Measurements from ENCODE around the gene MAVS. TPM values are rescaled to one million over a fixed set of nuclear protein-coding genes. Genes with fewer than 3 reads are reported as not detected.

MAVS gene
- total RNA-seq, 4 donors from 2014 or later = 14.9 to 31.3 (median 17.2) TPM

- intact Hi-C loops (cut with DNase I) = no loop called here
- TF ChIP-seq POLR2A (IDR thresholded peaks at IDR 0.05) (no peak), CTCF (IDR thresholded peaks at IDR 0.05) (no peak)
- no peaks in the 10 kb centered on the region for H3K36me3 ChIP-seq
- no peak for DNase-seq
- H3K27ac ChIP-seq = no peak overlapping the region
- H3K9me3 ChIP-seq = no peaks in the 10 kb centered on the region
- H3K27me3 ChIP-seq = no peaks in the 10 kb centered on the region
- H3K4me3 ChIP-seq = no peak overlapping the region
- WGBS, 2 donors = 72 to 89% methylated on average over 2 to 3 of the region's 3 CpGs
- H3K4me1 ChIP-seq = peaks cover 7 to 17% (median 7%) of the 10 kb centered on the region in 3 donors
Measured at GRCh38 chr20:3885715-3886114, 39.1 kb downstream of the MAVS start.

- Histone ChIP-seq H3K9me3 (no peaks in the 10 kb centered on the region), H3K36me3 (no peaks in the 10 kb centered on the region), H3K27ac (peak overlapping the region; percentile 93 to 100 (median 98)), H3K4me3 (peak overlapping the region; percentile 67 to 99 (median 99)), H3K4me1 (peaks cover 14 to 41% (median 30%) of the 10 kb centered on the region in 3 donors), H3K27me3 (no peaks in the 10 kb centered on the region)
- intact Hi-C loops (cut with DNase I) = no loop called here
- TF ChIP-seq CTCF (IDR thresholded peaks at IDR 0.05) (no peak), POLR2A (IDR thresholded peaks at IDR 0.05) (no peak)
- no peak for DNase-seq
- 11 to 26% methylated on average over 9 to 14 of the region's 15 CpGs for WGBS, 2 donors
Measured at GRCh38 chr20:3887876-3888620, 41.4 kb downstream of the MAVS start.

- H3K27me3 ChIP-seq = no peaks in the 10 kb centered on the region
- H3K9me3 ChIP-seq = no peaks in the 10 kb centered on the region
- no peaks in the 10 kb centered on the region for H3K36me3 ChIP-seq
- TF ChIP-seq CTCF (IDR thresholded peaks at IDR 0.05) (peak in 5 of 6 experiments; percentile 14 to 52 (median 33)), POLR2A (IDR thresholded peaks at IDR 0.05) (peak in 3 of 4 donors; percentile 88 to 98 (median 94))
- peak within 1 kb of the TSS; percentile 93 to 100 (median 98) for H3K27ac ChIP-seq
- H3K4me1 ChIP-seq = peaks cover 18 to 49% (median 38%) of the 10 kb centered on the region in 3 donors
- intact Hi-C loops (cut with DNase I) = no loop called here
- 0 to 3% methylated on average over 1 to 8 of the region's 72 CpGs for WGBS, 2 donors
- peak; percentile 97 for DNase-seq
- H3K4me3 ChIP-seq = peak within 1 kb of the TSS; percentile 67 to 99 (median 99)
Measured at GRCh38 chr20:3888622-3889488, 42.2 kb downstream of the MAVS start, which contains the start of gene PANK2. PANK2 (plus strand) TSS chr20:3889387.

- H3K27me3 ChIP-seq = no peaks in the 10 kb centered on the region
- peak overlapping the region; percentile 93 to 100 (median 98) for H3K27ac ChIP-seq
- TF ChIP-seq POLR2A (IDR thresholded peaks at IDR 0.05) (no peak), CTCF (IDR thresholded peaks at IDR 0.05) (no peak)
- H3K36me3 ChIP-seq = no peaks in the 10 kb centered on the region
- intact Hi-C loops (cut with DNase I) = no loop called here
- WGBS, 2 donors = 0% methylated on average over 9 to 28 of the region's 68 CpGs
- no peak for DNase-seq
- peak overlapping the region; percentile 67 to 99 (median 99) for H3K4me3 ChIP-seq
- no peaks in the 10 kb centered on the region for H3K9me3 ChIP-seq
- peaks cover 23 to 58% (median 47%) of the 10 kb centered on the region in 3 donors for H3K4me1 ChIP-seq
Measured at GRCh38 chr20:3889489-3890397, 43.1 kb downstream of the MAVS start.

Measured in esophagus squamous epithelium (tissue), 5 donors.